GM19193 (cell line): ENCODE data around the gene COL4A1.

Experiments
- POLR2A ChIP-seq: IDR thresholded peaks from 4 replicates; pipeline ENCODE4 v1.6.1; 2011; ENCODE audit not compliant: insufficient read depth, insufficient read length; ENCODE audit errors: extremely low read depth

COL4A1 gene

DNA sequence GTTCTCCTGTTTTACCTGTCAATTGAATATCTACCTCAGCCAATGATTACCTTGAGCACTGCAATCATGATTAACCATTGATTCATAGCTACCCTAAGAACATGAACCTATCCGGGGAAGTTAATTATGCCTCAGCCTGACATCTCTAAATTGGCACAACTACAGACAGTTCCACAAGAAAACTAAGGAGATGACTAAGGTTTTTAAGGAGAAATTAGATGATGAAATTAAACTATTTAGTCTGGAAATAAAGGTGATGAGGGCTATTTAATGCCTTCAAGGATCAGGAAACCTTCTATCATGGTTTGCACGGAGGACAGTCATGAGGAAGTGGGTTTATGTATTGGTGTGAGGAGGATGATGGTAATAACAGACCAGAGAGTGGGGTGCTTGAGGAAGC is 203.4 kb downstream of the COL4A1 start:
- TF ChIP-seq POLR2A: no peak

DNA sequence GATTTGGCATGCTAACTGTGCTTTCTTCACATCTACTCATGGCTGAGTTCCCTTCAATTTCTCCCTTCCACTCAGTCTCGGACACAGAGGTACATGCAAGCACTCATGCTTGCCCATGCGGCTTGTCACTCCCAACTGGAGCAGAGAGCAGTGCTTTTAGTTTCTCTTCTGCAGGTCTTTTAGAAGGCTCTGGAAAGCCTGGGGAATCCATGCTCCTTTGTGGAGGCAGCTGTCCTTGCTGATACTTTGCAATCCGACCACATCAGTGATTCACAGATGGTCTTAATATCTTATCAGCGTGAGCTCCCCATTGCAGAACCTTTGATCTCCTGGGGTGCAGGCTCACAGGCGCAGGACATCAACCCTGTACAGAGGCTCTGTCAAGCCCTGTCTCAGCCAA is 203.9 kb downstream of the COL4A1 start:
- no peak for TF ChIP-seq POLR2A

DNA sequence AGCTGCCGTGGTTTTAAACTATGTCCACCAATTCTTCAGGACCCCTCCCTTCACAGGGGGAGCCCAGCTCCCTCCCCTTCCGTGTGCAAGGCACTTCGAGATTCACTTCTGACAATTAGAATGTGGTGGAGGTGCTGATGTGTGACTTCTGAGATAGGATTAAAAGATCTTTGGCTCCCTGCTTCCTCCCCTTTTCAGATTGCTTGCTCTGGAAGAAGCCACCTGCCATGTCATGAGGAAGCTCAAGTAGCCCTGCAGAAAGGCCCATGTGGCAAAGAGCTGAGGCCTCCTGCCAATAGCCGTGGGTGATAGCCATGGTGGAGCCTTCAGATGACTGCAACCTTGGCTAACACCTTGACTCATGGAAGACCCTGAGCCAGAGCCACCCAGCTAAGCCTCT is 204.9 kb downstream of the COL4A1 start:
- no peak for TF ChIP-seq POLR2A

DNA sequence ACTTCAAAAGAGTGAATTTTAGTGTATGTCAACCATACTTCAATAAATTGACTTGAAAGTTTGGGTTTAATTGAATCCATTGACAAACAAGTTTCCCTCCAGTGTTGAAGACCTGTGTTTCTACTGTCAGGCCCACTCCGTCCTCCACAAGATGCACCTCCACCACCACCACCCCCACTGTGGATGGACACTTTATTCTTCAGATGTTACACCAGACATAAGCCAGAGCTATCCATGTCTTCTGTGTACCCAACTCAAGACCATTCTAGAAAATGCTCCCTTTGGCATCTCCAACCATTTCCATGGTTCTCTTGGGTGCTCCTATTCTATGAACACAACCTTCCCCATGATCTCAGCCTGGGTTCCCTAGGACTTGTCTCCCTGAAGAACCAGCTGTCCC is 207.0 kb downstream of the COL4A1 start:
- TF ChIP-seq POLR2A: no peak
